HEK293T (cell line): ENCODE results near the gene LRRC75B.

ENCODE experiments used
- CTBP1 ChIP-seq: fragments of 450-650 bp; IDR thresholded peaks from 2 replicates; pipeline ENCODE4 v1.6.1; 2016; ENCODE audit warnings: borderline replicate concordance
- FOXA1 ChIP-seq: fragments of 450-650 bp; IDR thresholded peaks from 2 replicates; pipeline ENCODE4 v1.6.1; 2016; ENCODE audit warnings: mild to moderate bottlenecking
- FOXK2 ChIP-seq: fragments of 450-650 bp; IDR thresholded peaks from 2 replicates; pipeline ENCODE4 v1.6.1; 2016; ENCODE audit warnings: mild to moderate bottlenecking
- TARDBP ChIP-seq: fragments of 450-650 bp; IDR thresholded peaks from 2 replicates; pipeline ENCODE4 v1.6.1; 2016
- ZNF384 ChIP-seq: fragments of 450-650 bp; IDR thresholded peaks from 2 replicates; pipeline ENCODE4 v1.6.1; 2016

DNA sequence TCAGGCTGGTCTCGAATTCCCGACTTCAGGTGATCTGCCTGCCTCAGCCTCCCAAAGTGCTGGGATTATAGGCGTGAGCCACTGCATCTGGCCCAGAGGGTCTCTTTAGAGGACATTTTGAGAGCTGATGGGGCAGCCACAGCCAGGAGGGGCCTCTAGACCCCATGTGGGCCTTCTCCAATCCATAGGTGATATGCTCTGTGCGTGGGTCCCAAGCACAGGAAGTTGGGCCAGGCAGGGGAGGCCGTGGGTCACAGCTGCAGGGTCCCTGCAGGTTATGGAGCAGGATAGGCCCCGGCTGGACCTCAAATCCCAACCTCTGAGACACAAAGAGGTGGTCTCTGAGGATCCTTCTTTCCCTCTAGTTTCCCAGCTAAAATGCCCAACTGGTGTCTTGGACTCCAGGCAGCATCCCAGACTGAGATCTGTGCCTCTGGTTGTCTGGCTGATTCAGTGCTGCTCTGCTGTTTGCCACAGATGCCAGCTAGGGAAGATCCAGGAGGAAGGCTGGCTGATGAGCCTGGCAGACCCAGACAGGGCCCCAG lies 1.5 kb downstream of the LRRC75B start:
- no peak for TF ChIP-seq ZNF384
- no peak for TF ChIP-seq FOXK2
- TF ChIP-seq FOXA1, result no peak
- no peak for TF ChIP-seq CTBP1
- no peak for TF ChIP-seq TARDBP
